K562 (cell line): ENCODE results near the gene FMNL2.

Source experiments
- CEBPB ChIP-seq: fragments of 450-650 bp; IDR thresholded peaks from 2 replicates; pipeline ENCODE4 v1.6.1; 2016; ENCODE audit warnings: missing genetic modification characterization, missing compliant biosample characterization
- JUND ChIP-seq, 2 experiments: IDR thresholded peaks; 2 replicates in 1 of 2; 3 replicates in 1 of 2; pipeline ENCODE4 v1.6.1; 2011; ENCODE audit warnings: borderline replicate concordance in 2 of 2, low read depth in 2 of 2, low read length in 2 of 2, improper control_type of control experiment in 1 of 2, missing biosample characterization in 1 of 2, missing genetic modification characterization in 1 of 2, missing genetic modification reagents in 1 of 2
- NR2C1 ChIP-seq, 2 experiments: fragments of 450-650 bp; IDR thresholded peaks; 2 replicates each; pipeline ENCODE4 v1.6.1; 2017; ENCODE audit warnings: mild to moderate bottlenecking in 2 of 2, antibody characterized with exemption in 1 of 2, inconsistent platforms in 1 of 2, missing compliant biosample characterization in 1 of 2, missing genetic modification characterization in 1 of 2
- SP1 ChIP-seq: sonication (generic); formaldehyde crosslinking; IDR thresholded peaks from 2 replicates; pipeline ENCODE4 v1.8.1; 2022; ENCODE audit warnings: mild to moderate bottlenecking, missing genetic modification reagents
- TFAP4 ChIP-seq: sonication (generic); formaldehyde crosslinking; IDR thresholded peaks from 2 replicates; pipeline ENCODE4 v1.8.0; 2022; ENCODE audit warnings: missing genetic modification reagents, mild to moderate bottlenecking, moderate library complexity, borderline replicate concordance

- TF ChIP-seq NR2C1 (IDR thresholded peaks at IDR 0.05): no peak
- no peak for TF ChIP-seq NR2C1 (tag; IDR thresholded peaks at IDR 0.05)
- no peak for TF ChIP-seq JUND (IDR thresholded peaks at IDR 0.05; ENCODE audit: borderline replicate concordance, low read depth, low read length)
- no peak for TF ChIP-seq JUND (tag; IDR thresholded peaks at IDR 0.05; ENCODE audit: borderline replicate concordance, low read depth, low read length)
- no peak for TF ChIP-seq CEBPB
- no peak for TF ChIP-seq SP1 (CRISPR knock-in tag)
- no peak for TF ChIP-seq TFAP4
Observed at GRCh38 chr2:152473151-152473857, 138.3 kb downstream of the FMNL2 start.
